Measurements from ENCODE around the gene CRABP2.

CRABP2 gene

GRCh38 chr1:156652992-156653355 lies 52.4 kb downstream of the CRABP2 start:
- DNase-seq, result no peak

GRCh38 chr1:156652131-156652991 lies 53.0 kb downstream of the CRABP2 start:
- DNase-seq, result no peak
